HFFc6 (cell line): Measurements from ENCODE around the gene CCR2. TPM values are rescaled to one million over a fixed set of nuclear protein-coding genes. Genes with fewer than 3 reads are reported as not detected.

ENCODE experiments used
- DNase-seq: peaks from one replicate; pipeline ENCODE4 v3.0.0-alpha.2; 2018
- H3K27ac Mint-ChIP-seq: 2 replicates; pipeline ENCODE4 v1.8.0; 2020; ENCODE audit warnings: mild to moderate bottlenecking, mixed read lengths
- H3K27me3 Mint-ChIP-seq: 2 replicates; pipeline ENCODE4 v1.8.0; 2021; ENCODE audit warnings: mild to moderate bottlenecking, moderate library complexity, mixed read lengths; ENCODE audit not compliant: insufficient read depth
- H3K36me3 Mint-ChIP-seq: 2 replicates; pipeline ENCODE4 v1.8.0; 2021; ENCODE audit warnings: low read depth, mixed read lengths
- H3K4me1 Mint-ChIP-seq: 2 replicates; pipeline ENCODE4 v1.8.0; 2020; ENCODE audit warnings: low read depth, mixed read lengths
- H3K4me3 Mint-ChIP-seq: 2 replicates; pipeline ENCODE4 v1.8.0; 2020; ENCODE audit warnings: mild to moderate bottlenecking, moderate library complexity, mixed read lengths
- H3K9me3 Mint-ChIP-seq: 2 replicates; pipeline ENCODE4 v1.8.0; 2020; ENCODE audit warnings: mild to moderate bottlenecking, mixed read lengths
- total RNA-seq, 6 experiments: library from RNA; stranded (reverse); fragmentation: NEBNext Ultra II Directional; extraction: Animal tissue kit (Norgen Biotek cat#: 25700); gene quantifications; 2 replicates in 1 of 6; 3 replicates in 5 of 6; pipeline ENCODE4 v1.2.3, GENCODE V29; 2021
- TF ChIP-seq, protein P1 (sequence below): fragments of 200-600 bp; sonication (generic); IDR thresholded peaks from 2 replicates; pipeline ENCODE4 v1.5.0; 2021; ENCODE audit warnings: antibody characterized with exemption, mild to moderate bottlenecking

The CCR2 gene
- total RNA-seq, 6 experiments from 2014 or later: not detected

DNA sequence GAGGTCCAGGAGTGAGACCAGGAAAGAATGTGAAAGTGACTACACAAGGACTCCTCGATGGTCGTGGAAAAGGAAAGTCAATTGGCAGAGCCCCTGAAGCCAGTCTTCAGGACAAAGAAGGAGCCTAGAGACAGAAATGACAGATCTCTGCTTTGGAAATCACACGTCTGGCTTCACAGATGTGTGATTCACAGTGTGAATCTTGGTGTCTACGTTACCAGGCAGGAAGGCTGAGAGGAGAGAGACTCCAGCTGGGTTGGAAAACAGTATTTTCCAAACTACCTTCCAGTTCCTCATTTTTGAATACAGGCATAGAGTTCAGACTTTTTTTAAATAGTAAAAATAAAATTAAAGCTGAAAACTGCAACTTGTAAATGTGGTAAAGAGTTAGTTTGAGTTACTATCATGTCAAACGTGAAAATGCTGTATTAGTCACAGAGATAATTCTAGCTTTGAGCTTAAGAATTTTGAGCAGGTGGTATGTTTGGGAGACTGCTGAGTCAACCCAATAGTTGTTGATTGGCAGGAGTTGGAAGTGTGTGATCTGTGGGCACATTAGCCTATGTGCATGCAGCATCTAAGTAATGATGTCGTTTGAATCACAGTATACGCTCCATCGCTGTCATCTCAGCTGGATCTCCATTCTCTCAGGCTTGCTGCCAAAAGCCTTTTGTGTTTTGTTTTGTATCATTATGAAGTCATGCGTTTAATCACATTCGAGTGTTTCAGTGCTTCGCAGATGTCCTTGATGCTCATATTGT, 6.0 kb downstream of the CCR2 start:
- peaks cover 6% of the 10 kb centered on the region; the same call in 1 of the 2 replicates for H3K4me1 Mint-ChIP-seq
- H3K36me3 Mint-ChIP-seq: no peaks in the 10 kb centered on the region
- no peak overlapping the region for H3K4me3 Mint-ChIP-seq
- no peaks in the 10 kb centered on the region for H3K9me3 Mint-ChIP-seq
- no peak overlapping the region for H3K27ac Mint-ChIP-seq
- no peak for DNase-seq
- TF ChIP-seq, protein P1, sequence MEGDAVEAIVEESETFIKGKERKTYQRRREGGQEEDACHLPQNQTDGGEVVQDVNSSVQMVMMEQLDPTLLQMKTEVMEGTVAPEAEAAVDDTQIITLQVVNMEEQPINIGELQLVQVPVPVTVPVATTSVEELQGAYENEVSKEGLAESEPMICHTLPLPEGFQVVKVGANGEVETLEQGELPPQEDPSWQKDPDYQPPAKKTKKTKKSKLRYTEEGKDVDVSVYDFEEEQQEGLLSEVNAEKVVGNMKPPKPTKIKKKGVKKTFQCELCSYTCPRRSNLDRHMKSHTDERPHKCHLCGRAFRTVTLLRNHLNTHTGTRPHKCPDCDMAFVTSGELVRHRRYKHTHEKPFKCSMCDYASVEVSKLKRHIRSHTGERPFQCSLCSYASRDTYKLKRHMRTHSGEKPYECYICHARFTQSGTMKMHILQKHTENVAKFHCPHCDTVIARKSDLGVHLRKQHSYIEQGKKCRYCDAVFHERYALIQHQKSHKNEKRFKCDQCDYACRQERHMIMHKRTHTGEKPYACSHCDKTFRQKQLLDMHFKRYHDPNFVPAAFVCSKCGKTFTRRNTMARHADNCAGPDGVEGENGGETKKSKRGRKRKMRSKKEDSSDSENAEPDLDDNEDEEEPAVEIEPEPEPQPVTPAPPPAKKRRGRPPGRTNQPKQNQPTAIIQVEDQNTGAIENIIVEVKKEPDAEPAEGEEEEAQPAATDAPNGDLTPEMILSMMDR: no peak
- H3K27me3 Mint-ChIP-seq: peaks cover 46% of the 10 kb centered on the region

DNA sequence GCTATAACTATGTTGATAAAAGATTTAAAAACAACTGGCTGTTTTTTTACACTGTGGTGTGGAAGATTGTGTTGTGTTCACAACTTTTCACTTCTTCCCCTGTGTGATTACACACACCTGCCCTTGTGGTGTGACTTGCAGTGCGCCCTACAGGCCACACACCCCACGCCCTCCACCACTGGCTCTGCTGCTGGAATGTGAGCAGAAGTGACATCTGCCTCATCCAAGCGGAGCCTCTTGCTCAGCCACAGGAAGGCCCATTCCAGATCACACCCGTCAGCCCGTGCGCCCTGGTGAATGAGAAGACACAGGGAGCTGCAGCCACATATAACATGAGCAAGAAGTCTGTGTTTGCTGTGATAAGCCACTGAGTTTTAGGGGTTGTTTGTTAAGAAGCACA, 7.0 kb downstream of the CCR2 start:
- no peaks in the 10 kb centered on the region for H3K36me3 Mint-ChIP-seq
- H3K4me1 Mint-ChIP-seq: peaks cover 6% of the 10 kb centered on the region; the same call in 1 of the 2 replicates
- no peak overlapping the region for H3K27ac Mint-ChIP-seq
- no peaks in the 10 kb centered on the region for H3K9me3 Mint-ChIP-seq
- DNase-seq: no peak
- peaks cover 37% of the 10 kb centered on the region for H3K27me3 Mint-ChIP-seq
- no peak overlapping the region for H3K4me3 Mint-ChIP-seq
- TF ChIP-seq, protein P1: no peak

DNA sequence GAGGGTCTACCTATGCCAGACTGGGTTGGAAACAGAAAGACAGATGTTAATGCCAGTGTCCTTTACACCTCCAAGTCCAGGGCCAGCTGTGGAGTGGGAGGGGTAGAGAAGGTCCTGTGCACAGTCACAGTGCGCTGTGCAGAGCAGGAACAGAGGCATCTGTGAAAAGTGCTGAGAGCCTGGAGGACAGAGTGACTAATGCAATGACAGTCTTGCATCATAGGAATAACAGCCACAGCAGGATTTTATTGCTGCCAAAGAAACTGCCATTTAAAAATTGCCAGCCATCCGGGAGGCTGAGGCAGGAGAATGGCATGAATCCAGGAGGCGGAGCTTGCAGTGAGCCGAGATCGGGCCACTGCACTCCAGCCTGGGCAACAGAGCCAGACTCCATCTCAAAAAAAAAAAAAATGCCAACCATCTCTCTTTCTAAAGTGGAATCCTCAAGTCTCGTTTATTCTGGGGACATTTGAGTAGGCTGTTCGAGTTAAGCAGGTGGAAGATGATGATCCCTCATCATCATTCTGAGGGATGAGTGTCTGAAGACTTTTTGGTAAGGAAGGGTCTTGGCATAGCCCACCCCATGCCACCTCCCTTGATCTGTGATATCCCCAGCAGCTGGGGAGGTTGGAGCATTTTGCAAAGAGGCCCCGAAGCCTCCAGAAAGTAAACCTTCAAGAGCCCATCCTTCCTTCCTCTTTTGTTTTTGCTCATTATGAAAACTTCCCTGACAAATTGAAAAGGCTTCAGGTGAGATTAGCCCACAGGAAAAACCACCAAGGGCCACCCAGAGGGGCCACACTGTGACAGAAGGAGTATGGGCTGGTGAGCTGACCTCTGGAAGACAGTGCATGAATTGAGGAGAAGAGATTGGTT, 7.7 kb downstream of the CCR2 start:
- H3K4me1 Mint-ChIP-seq: peaks cover 6% of the 10 kb centered on the region; the same call in 1 of the 2 replicates
- no peak overlapping the region for H3K27ac Mint-ChIP-seq
- TF ChIP-seq, protein P1: no peak
- H3K36me3 Mint-ChIP-seq: no peaks in the 10 kb centered on the region
- no peak overlapping the region for H3K4me3 Mint-ChIP-seq
- peaks cover 40% of the 10 kb centered on the region for H3K27me3 Mint-ChIP-seq
- peak; percentile 41 for DNase-seq
- no peaks in the 10 kb centered on the region for H3K9me3 Mint-ChIP-seq

DNA sequence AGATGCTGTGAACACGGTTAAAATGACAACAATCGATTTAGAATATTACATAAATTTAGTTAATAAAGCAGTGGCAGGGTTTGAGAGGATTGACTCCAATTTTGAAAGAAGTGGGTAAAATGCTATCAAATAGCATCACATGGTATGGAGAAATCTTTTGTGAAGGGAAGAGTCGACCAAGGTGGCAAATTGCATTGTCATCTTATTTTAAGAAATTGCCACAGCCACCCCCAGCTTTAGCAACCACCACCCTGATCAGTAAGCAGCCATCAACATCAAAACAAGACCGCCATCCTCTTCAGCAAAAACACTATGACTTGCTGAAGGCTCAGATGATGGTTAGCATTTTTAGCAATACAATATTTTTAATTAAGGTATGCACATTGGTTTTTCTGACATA, 11.1 kb downstream of the CCR2 start:
- Mint-ChIP-seq H3K27me3 (peaks cover 44% of the 10 kb centered on the region), H3K36me3 (no peaks in the 10 kb centered on the region), H3K4me1 (peaks cover 6% of the 10 kb centered on the region; the same call in 1 of the 2 replicates), H3K9me3 (no peaks in the 10 kb centered on the region), H3K4me3 (no peak overlapping the region), H3K27ac (no peak overlapping the region)
- no peak for DNase-seq
- TF ChIP-seq, protein P1: no peak

DNA sequence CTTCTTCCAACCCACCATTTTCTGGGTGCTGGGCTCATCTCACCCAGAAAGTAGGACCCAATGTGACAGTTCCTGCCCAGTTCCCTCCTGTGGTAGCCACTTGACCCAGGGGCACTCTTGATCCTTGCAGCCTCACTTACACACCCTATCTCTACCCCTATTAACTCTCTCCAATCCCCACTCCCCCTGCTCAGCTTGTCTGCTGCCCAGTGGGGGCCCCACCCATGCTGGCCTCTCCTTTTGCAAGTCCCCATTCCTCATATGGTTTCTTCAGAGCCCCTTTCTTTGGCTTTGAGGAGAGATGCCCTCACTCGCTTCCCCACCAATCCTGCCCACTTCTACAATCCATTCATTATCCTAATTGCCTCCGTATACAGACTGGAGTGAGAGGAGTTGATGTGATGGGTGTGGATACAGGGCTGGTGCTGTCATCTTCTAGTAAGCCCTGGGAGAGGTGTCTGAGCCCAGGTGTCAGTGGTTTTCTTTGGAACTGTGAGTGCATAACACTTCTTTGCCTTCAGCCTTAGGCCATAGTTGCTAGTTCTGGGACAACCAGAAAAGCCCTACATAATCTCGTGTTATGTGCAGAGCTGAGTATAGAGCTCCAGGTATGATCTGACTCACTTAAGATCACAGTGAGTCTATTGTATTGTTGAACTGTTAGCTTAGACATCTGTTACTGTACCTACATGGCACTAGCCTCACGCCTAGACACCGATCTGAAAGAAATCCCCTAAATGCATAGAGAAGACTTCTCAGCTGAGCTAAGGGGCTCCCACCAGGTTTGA, 12.0 kb downstream of the CCR2 start:
- H3K27me3 Mint-ChIP-seq: peaks cover 48% of the 10 kb centered on the region
- no peak for DNase-seq
- H3K36me3 Mint-ChIP-seq: no peaks in the 10 kb centered on the region
- H3K27ac Mint-ChIP-seq: no peak overlapping the region
- no peak overlapping the region for H3K4me3 Mint-ChIP-seq
- TF ChIP-seq, protein P1: no peak
- H3K9me3 Mint-ChIP-seq: no peaks in the 10 kb centered on the region
- peaks cover 6% of the 10 kb centered on the region; the same call in 1 of the 2 replicates for H3K4me1 Mint-ChIP-seq
